Measurements from ENCODE around the gene MYL2.
"Not testable (repeated sequence)": the region's sequence is repeated elsewhere in the genome, so short reads cannot be mapped to it uniquely, and the experiment has no call there.

Gene MYL2

DNA sequence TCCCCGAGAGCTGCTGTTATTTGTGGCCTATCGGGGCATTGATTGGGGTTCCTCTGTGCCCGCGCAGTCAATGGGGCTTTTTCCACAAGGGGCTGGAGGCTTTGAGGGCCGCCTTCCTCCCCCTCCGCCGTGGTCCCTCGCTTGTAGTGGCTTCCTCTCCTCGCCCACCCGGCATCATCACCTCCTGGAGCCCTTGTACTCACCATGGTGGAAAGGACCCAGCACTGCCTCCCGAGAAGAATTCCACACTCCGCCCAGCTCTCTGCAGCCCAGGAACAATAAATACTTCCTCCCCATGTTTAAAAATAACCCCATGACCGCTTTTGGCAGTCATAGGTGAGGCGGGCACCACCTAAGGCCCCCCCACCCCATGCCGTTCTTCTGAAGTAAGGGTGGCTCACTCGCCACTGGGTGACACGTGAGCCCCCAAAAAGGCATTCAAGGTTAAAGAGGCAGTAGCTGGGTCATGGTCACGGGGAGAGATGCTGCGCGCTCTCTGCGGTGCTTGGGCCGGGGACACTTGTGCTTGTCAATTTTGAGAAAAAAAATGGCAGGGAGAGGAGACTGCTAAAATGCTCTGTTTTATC is at the start of gene MYL2:
MYL2 (minus strand) TSS at position 256 of the 587 bp plus-strand sequence; CDS start at position 206, 50 bp downstream.
- no peak for DNase-seq

DNA sequence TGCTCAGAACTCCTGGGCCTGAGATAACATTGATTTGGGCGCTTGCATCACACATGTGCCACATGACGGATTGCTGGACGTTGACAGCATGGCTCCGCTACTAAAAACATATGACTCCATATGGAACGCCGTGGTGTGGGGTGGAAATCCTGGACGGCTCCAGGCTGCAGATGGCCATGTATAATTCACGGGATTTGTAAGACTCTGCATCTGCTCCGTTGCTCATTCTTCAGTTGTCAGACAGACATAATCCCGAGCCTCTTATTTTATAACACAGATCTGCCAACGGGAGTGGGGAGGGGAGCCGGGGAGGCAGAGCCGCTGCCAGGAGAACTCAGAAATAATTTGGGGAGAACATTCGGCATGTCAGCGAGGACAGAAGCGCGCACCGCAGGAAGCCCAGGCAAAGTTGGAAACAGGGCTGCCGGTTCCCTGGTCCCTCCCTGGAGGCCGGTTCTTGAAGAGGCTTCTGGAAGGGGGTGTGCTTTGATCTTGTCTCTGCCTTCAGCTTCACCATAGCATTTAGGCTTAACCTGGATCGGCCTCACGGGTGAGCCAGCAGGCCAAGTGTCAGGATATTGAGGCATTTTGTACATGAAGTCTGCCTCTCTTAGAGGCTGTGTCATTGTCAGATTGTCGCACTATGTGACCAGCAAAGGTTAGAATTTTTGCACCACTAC is 45.8 kb upstream of the MYL2 start:
- DNase-seq, result peak in 1 of 2 experiments; percentile 65

DNA sequence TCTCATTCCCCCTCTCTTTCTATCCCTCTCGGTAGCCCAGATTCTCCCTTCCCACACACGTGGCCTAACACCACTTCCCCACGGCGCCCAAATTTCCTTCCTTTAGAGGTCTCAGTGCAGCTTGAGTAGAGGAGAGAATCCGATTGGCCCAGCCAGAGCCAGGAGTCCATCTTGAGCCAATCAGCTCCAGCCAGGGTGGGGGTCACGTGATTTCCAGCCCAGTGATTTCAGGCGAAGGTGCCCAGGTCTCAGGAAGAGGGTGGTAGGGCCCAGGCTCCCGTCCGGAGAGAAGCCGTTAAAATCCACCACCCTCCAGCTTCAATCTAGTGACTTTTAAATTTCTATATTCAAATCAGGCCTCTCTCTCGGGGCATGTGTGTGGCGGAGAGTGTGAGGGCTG is 45.2 kb upstream of the MYL2 start:
- DNase-seq, result no peak

GRCh38 chr12:110960795-110961194 is 40.4 kb upstream of the MYL2 start:
- no peak for DNase-seq

DNA sequence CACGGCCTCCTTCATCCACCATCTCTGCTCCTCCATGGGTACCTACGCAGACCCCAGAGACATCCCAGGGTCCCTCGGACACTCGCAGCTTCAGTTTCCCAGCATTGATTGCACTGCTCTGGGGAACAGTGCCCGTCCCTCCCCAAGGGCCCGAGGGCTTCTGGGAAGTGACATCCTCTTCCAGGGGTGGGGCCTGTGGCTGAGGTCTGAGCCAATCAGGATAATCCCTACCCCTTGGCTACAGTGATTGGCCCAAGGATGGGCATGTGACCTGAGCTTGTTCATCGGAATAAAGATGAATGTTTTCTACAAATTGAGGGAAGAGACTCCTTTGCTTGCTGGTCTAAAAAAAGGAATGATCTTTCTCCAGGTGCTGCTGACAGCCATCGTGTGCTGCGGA is 37.3 kb upstream of the MYL2 start:
- peak in 1 of 2 experiments; percentile 2 for DNase-seq

GRCh38 chr12:110957159-110957558 is 36.8 kb upstream of the MYL2 start:
- no peak for DNase-seq

DNA sequence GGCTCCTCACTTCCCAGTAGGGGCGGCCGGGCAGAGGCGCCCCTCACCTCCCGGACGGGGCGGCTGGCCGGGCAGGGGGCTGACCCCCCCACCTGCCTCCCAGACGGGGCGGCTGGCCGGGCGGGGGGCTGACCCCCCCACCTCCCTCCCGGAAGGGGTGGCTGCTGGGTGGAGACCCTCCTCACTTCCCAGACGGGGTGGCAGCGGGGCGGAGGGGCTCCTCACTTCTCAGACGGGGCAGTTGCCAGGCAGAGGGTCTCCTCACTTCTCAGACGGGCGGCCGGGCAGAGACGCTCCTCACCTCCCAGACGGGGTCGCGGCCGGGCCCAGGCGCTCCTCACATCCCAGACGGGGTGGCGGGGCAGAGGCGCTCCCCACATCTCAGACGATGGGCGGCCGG is 30.5 kb upstream of the MYL2 start:
- DNase-seq, result not testable (repeated sequence)

DNA sequence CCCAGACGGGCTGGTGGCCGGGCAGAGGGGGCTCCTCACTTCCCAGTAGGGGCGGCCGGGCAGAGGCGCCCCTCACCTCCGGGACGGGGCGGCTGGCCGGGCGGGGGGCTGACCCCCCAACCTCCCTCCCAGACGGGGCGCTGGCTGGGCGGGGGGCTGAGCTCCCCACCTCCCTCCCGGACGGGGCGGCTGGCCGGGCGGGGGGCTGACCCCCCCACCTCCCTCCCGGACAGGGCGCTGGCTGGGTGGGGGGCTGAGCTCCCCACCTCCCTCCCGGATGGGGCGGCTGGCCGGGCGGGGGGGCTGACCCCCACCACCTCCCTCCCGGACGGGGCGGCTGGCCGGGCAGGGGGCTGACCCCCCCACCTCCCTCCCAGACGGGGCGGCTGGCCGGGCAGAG is 30.1 kb upstream of the MYL2 start:
- not testable (repeated sequence) for DNase-seq

DNA sequence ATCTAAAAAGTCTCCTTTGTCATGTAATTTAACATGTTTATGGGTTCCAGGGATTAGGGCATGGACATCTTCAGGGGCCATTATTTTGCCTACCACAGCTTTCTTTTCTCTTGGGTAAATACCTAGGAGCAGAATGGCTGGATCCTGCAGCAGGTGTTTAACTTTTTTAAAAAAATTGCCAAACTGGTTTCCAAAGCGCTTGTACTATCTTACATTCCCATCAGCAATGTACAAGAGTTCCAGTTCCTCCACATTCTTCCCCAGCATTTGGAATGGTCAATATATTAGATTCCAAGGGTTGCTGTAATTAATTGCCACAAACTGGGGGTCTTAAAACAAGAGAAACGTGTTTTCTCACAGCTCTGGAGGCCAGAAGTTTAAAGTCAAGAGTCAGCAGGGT is 27.7 kb upstream of the MYL2 start:
- no peak for DNase-seq

GRCh38 chr12:110943373-110943772 is 23.0 kb upstream of the MYL2 start:
- no peak for DNase-seq

DNA sequence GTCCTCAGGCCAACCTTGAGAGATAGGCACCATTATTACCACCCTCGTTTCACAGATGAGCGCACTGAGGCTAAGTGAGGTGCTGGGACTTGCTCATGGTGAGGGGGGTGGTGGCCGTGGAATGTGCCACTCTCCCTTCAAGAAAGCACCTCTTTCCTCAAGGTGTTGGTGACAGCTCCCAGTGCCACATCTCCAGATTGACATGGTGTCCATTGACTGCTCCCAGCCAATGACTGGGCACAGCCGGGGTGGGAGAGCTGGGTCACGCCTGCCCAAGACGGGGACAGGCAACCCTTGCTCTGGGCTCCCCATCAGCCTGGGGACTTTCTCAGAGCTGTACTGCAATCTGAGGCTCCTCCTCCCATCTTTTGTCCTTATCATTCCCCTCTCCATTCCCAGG is 21.0 kb upstream of the MYL2 start:
- no peak for DNase-seq

- no peak for DNase-seq
Measured at GRCh38 chr12:110940933-110941332, 20.6 kb upstream of the MYL2 start.

- no peak for DNase-seq
Measured at GRCh38 chr12:110940296-110940695, 19.9 kb upstream of the MYL2 start.

DNA sequence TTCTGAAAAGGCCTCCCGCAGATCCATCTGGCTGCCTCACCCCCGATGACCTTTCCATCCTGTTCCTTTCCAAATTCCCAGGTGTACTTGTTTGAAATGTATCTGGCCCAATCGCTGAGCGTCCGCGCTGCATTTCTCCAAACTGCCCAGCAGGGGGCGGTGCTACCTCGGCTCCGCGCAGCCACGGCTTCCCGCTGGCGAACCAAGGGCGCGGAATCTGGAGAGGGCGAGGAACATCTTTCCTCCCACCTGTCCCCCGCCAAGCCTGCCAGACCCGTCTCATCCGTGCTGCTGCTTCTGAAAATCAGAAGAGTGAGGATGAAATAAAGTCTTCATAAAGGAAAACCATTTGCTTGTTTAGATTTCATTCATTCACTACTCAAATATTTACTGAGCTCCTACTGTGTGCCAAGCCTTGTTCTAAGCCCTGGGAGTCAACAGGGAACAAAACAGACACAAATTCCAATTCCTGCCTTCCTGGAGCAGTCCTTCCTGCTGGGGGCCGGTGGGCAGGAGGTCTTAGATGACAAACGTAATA is 16.8 kb upstream of the MYL2 start:
- DNase-seq, result peak in 1 of 2 experiments; percentile 53

DNA sequence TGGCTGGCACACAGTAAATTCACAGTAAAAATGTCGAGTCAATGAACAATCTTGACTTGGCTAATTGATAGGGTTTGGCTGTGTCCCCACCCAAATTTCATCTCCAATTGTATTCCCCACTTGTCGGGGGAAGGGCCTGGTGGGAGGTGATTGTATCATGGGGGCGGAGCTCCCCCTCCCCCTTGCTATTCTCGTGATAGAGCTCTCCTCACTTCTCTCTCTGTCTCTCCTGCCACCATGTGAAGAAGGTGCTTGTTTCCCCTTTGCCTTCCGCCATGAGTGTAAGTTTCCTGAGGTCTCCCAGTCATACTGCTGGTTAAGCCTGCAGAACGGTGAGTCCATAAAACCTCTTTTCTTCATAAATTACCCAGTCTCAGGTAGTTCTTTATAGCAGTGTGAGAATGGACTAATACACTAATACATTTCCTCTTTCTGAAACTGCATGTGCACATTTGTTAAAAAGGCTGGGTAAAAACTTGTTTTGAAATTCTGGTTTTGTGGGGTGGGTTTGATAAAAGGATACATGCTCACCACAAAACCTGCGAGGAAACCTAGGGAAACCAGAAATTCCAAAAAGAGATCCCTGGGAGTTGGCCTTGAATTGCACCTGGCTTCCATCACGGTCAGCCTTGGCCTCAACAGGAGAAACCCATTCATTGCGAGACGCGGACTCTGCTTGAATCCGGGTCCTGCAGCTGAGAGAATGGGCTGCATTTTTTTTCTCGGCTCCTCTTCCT is 16.2 kb upstream of the MYL2 start:
- DNase-seq, result no peak

DNA sequence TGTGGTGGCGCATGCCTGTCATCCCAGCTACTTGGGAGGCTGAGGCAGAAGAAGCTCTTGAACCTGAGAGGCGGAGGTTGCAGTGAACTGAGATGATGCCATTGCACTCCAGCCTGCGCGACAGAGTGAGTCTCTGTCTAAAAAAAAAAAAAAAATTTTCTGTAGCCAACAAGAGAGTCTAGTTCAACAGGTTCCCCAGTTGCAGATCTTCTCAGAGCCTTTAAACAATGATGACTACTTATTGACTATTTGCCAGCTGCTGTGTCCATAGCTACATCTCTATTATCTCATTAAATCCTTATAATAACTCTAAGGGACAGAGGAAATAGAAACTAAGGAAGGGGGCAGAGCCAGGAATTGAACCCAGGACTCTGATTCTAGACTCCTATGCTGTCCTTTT is 15.2 kb upstream of the MYL2 start:
- no peak for DNase-seq

DNA sequence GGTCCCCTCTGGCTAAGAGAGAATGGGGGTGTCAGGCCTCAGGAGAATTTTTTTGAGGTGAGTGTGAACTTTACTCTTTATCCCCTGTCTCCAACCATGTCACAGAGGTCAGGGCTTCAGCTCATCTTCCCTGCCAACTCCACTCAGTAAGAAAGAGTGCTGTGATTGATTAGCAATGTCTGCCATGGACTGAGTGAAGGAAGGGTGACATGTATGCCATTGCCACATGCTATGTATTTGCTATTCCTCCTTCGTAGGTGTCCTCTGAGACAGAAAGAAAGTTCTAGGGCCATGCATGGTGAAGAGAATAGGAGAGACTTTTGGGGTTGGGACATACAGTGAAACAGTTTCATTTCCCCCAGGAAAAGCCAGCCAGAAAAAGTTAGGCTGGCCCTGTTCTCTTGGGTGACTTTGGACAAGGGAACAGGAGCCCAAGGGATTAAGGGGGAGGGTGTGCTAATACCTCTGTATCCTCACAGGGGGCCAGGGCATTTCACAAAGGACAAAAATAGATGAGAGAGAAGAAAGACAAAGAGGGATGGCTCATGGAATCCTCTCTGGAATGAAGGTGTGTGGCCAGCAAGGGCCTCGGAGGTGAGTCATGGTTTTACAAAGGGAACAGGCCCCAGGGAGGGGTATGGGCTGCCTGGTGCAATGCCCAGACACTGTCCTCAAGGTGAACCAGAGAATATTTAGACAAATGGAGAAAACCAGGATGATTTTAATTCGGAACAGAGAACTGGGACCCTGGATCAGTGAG is 13.9 kb upstream of the MYL2 start:
- DNase-seq, result no peak

DNA sequence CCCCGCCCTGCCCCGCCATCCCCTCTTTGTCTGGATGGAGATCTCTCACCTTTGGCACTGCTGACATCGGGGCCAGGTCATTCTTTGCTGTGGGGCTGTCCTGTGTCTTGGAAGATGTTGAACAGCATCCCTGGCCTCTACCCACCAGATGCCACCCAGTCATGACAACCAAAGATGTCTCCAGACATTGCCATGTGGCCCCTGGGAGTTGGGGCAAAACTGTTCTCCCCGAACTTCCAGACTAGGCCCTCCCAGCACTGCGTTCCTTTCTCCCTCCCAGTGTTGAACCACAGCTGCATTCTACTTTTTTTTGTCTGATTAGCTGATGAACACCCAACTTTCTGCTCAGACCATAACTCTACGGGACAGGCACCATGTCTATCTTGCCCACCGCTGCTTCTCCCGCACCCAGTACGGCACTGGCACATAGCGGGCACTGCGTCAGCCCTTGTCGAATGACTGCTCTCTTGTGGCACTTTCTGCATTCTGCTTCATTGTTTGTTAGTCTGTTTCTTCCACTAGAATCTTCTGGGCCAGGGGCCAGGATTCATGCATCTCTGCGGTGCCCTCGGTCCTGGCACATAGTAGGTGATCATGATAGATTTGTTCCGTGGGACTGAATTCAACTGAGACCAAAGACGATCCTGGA is 13.1 kb upstream of the MYL2 start:
- no peak for DNase-seq

DNA sequence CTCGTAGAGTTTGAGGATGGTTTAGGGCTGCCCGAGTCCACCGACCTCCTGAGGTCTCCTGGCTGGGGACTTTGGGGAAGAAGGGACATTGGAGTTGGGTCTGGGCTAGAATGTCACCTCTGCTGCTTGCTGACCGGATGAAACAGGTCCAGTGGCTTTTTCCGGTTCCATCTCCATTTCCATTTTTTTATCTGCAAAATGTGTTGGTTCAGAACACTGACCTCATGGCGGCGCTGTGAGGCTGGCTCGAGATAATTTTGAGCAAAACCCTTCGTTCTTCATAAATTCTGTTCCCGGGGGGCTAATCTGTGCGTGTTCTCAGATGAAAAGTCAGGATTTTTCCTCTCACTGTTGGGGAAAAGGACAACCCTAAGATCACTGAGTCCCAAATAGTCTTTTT is 11.7 kb upstream of the MYL2 start:
- no peak for DNase-seq

DNA sequence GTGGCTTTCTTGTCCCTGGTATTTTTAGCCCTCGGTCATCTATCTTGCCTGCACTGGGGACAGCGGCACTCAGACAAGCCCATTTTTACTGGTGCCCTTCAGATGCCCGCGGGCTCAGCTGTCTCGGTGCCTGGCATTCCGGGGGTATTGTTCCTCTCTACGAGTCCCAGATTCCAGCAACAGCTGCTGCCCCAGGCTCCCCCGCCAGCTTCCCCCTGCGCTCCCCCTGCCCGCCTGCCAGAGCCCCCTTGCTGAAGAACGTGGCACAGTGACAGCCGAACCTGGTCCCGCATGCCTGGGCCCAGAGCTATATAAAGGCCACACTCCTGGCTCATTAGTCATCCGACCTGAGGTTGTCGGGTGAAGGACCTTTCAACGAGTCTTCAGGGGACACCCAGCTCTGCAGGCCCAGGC is 10.9 kb upstream of the MYL2 start:
- no peak for DNase-seq

- no peak for DNase-seq
Measured at GRCh38 chr12:110930348-110931314, 10.3 kb upstream of the MYL2 start.
